HG03439 (cell line): ENCODE results near the gene RSRC1.
"Not testable (repeated sequence)": the region's sequence is repeated elsewhere in the genome, so short reads cannot be mapped to it uniquely, and the experiment has no call there.

Experiments used
- ATAC-seq: cut with Tn5 transposase; IDR thresholded peaks from one replicate; pipeline ENCODE4 v1.9.1; 2021; ENCODE audit warnings: mild to moderate bottlenecking, moderate library complexity; ENCODE audit not compliant: unreplicated experiment

Gene RSRC1

GRCh38 chr3:158506456-158506855, 396.6 kb downstream of the RSRC1 start:
- ATAC-seq = no peak

- ATAC-seq = no peak
Measured at GRCh38 chr3:158508481-158508880, 398.6 kb downstream of the RSRC1 start.

GRCh38 chr3:158509891-158510290, 400.0 kb downstream of the RSRC1 start:
- no peak for ATAC-seq

GRCh38 chr3:158516729-158517128, 406.8 kb downstream of the RSRC1 start:
- ATAC-seq = not testable (repeated sequence)

GRCh38 chr3:158519776-158520175, 409.9 kb downstream of the RSRC1 start:
- no peak for ATAC-seq

GRCh38 chr3:158520433-158520832, 410.5 kb downstream of the RSRC1 start:
- ATAC-seq = no peak

- ATAC-seq = no peak
Measured at GRCh38 chr3:158522221-158523136, 412.6 kb downstream of the RSRC1 start.

GRCh38 chr3:158528076-158528674, 418.3 kb downstream of the RSRC1 start:
- no peak for ATAC-seq

- ATAC-seq = no peak
Measured at GRCh38 chr3:158531334-158531733, 421.4 kb downstream of the RSRC1 start.

- peak; percentile 65 for ATAC-seq
Measured at GRCh38 chr3:158532099-158532734, 422.3 kb downstream of the RSRC1 start.

- no peak for ATAC-seq
Measured at GRCh38 chr3:158535918-158536317, 426.0 kb downstream of the RSRC1 start.

- ATAC-seq = peak; percentile 59
Measured at GRCh38 chr3:158539414-158540014, 429.6 kb downstream of the RSRC1 start.

- no peak for ATAC-seq
Measured at GRCh38 chr3:158540066-158540465, 430.2 kb downstream of the RSRC1 start.

- ATAC-seq = no peak
Measured at GRCh38 chr3:158548691-158549090, 438.8 kb downstream of the RSRC1 start.

GRCh38 chr3:158549938-158550337, 440.0 kb downstream of the RSRC1 start:
- ATAC-seq = not testable (repeated sequence)

- no peak for ATAC-seq
Measured at GRCh38 chr3:158552124-158552523, 442.2 kb downstream of the RSRC1 start.

GRCh38 chr3:158559504-158559903, 449.6 kb downstream of the RSRC1 start:
- no peak for ATAC-seq

- no peak for ATAC-seq
Measured at GRCh38 chr3:158560979-158561378, 451.1 kb downstream of the RSRC1 start.

- no peak for ATAC-seq
Measured at GRCh38 chr3:158562674-158563073, 452.8 kb downstream of the RSRC1 start.

- ATAC-seq = no peak
Measured at GRCh38 chr3:158563076-158563475, 453.2 kb downstream of the RSRC1 start.

GRCh38 chr3:158565076-158565475, 455.2 kb downstream of the RSRC1 start:
- no peak for ATAC-seq
